SIG-M5 treated with dmso at 0.1 percent for 504 hours (cell line): ENCODE measurements around the gene PNPLA1.

ENCODE experiments used
- DNase-seq: peaks from one replicate; lab custom pipeline; 2025; ENCODE audit not compliant: unreplicated experiment; lab: John Stamatoyannopoulos, UW

Gene PNPLA1, protein sequence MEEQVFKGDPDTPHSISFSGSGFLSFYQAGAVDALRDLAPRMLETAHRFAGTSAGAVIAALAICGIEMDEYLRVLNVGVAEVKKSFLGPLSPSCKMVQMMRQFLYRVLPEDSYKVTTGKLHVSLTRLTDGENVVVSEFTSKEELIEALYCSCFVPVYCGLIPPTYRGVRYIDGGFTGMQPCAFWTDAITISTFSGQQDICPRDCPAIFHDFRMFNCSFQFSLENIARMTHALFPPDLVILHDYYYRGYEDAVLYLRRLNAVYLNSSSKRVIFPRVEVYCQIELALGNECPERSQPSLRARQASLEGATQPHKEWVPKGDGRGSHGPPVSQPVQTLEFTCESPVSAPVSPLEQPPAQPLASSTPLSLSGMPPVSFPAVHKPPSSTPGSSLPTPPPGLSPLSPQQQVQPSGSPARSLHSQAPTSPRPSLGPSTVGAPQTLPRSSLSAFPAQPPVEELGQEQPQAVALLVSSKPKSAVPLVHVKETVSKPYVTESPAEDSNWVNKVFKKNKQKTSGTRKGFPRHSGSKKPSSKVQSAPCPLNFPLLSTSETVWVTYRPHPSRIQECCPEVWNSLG

DNA sequence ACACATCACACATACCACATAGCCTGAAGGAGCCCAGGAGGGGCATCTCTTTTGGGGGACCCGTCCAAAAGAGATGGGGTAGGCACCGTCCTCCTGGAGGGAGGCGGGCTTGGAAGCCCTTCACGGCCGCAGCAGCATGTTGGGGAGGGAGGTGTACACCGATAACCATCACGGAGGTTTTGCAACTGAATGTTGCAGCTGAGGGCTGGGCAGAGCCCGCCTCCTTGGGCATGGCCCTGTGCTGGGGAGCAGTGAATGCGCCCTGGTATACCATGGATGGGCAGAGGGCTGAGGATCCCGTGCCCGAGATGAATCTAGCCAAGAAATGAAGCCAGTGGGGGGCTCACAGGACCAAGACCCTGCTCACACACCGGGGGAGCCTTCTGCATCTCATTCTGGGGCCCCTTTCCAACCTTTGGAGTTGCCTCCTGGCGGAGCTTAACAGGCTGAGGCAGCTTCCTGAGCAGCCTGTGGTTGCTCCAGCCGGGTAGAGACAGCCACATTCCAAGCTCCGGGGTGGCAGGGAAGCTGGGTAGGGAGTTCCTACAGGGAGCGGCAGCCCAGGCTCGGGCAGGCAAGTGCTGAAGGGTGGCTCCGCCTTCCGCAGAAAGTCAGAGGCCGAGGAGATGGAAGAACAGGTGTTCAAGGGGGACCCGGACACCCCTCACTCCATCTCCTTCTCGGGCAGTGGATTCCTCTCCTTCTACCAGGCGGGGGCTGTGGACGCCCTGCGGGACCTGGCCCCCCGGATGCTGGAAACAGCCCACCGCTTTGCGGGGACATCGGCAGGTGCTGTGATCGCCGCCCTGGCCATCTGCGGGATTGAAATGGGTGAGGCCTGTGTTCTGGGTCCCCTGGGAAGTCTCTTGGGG is at the start of gene PNPLA1:
TSS of gene PNPLA1 (plus strand) at position 227 of the 872 bp plus-strand sequence. CDS start at position 627, 400 bp downstream.
- no peak for DNase-seq

DNA sequence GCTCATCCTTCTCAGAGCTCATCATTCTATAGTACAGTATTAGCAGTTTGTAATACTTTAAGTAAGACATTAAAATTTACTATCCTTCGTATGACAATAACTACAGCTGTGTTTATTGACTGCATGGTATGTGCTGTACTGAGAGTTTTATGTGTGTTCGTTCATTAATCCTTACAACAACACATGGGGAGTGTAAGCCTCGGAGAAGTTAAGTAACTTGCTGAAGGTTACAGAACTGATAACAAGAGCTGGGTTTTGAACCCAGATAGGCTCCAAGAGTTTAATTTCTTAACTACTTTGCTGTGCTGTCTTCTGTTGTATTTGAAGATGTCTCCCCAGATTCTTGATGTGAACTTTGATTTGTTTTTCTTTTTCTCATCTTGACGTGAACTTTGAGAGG is 49.6 kb upstream of the PNPLA1 start:
- no peak for DNase-seq

DNA sequence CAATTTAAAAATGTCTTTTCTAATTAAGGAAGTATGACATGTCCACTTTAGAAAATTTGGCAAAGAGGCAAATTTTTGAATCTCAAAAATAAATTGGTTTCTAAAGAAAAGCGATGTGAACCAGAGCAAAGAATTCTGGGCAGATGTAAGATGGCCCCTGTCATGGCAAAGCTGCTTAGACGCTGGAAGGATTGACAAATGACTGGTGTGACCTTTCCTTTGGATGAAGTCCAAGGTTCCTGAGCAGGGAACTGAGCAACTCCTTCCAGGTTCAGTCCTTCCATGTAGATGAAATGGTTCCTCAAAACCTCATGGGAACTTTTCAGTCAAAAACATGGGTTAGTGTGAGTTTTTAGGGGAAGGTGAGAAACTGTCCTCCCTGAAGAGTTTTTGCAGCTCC is 48.2 kb upstream of the PNPLA1 start:
- no peak for DNase-seq

DNA sequence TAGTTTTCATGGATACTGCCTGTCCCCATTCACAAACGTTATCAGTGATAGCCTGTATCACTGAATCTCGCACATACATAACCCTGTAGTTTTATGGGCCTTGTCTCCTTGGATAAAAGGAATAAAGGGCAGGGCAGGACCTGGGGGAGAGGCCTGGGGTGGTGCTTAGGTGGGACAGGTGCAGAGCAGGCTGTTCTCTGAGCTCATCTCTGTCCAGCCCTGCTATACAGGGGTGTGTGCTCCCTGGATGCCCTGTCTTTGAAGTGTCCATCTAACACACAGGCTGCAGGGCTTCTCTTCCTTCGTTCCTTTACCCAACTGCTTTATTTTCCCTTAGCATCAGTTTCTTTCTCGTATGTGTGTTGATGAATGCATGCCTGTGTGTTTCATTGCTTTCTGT is 46.9 kb upstream of the PNPLA1 start:
- DNase-seq, result no peak

DNA sequence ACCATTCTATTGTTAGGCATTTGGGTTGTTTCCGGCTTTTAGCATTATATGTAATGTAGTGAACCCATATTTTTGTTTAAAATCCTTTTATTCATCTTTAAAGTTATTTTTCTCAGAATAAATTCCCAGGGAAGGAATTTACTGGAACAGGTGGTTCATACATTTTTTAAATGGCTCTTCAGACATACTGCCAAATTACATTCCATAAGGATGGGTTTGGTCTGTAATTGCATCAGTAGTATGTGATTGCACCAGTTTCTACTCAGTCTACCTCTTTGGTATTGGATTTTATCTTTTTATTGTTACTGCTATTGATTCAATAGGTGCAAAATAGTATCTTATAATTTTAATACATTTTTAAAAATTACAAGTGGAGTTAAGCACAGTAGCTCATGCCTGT is 46.2 kb upstream of the PNPLA1 start:
- no peak for DNase-seq

DNA sequence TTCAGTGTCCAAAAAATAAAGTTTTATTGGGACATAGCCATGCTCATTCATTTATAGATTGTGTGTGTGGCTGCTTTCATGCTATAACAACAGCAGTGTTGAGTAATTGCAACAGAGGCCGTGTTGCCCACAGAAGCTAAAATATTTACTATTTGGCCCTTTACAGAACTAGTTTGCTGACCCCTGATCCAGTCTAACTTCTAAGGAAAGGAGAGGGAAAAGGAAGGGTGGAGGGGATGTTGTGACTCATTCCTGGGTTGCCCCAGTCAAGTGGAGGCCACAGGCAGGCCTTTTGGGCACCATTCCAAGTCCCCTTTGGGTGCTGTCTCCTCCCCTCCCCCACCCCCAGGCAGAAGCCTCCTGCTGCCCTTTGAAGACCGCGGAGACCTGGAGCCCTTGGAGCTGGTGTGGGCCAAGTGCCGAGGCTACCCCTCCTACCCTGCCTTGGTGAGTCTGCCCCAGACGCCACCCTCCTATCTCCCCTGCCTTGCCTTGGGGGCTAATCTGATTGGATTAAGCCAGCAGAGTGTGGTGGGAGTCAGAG is 44.9 kb upstream of the PNPLA1 start:
- no peak for DNase-seq

DNA sequence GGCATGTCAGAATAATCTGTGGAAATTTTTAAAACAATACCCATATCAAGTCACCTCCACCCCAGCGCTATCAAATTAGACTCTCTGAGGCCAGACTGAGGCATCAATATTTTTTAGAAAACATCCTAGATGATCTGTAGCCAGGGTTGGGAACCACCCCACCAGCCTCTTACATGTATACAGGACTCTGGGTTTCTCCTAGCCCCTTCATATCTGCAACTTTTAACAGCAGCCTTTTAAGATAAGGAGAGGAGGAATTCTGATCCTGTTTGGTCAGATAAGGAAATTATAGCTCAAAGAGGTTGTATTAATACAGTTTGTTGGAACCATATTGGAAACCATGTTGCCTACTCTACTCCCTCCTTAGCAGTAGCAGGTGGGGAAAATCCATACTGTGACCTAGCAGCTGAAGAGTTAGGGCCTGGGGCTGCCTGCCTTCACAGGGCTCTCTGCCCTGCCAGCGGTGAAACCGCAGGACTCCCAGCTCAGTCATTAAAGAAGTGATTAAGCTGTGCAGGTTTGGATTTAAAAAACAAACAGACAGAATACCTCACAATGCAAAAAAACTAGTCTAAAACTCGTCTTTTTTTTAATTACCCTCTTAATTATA is 43.3 kb upstream of the PNPLA1 start:
- DNase-seq, result no peak

DNA sequence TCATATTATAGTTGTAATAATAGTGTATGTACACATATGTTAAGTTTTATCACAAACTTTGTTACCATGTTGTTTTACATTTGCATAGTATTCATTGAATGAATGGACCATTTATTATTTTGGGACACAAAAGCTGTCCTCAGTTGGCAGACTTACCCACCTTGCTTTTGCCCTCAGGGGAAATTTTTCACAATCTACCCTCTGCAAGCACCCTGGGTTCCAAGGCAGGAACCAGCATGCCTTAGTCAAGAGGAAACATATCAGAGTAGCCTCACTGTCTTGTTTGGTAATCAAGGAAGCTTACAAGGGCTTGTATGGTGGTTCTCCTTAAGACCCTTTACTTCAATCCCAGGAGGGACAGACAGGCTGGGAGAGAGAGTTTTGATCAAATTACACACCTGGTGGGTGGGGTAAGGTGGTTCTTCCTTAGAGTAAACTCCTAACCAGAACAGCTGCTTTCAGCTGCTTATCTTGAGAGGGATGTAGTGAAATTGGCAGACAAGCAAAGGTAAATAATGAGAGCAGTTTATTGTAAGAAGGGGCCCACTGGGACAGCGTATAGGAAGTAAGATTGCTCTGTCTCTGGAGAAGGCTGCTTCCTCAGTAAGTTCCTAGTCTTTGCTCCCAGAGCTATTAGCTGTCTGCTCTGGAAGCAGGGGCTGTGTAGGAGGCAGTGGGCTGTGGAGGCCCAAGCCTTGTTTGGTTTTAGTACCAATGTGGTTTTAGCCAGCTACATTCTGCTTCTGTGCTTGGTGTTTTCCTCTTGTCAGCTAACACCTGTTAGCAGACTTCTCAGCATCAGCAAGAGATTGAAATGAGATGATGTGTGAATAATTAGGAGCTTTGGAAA is 42.3 kb upstream of the PNPLA1 start:
- no peak for DNase-seq

DNA sequence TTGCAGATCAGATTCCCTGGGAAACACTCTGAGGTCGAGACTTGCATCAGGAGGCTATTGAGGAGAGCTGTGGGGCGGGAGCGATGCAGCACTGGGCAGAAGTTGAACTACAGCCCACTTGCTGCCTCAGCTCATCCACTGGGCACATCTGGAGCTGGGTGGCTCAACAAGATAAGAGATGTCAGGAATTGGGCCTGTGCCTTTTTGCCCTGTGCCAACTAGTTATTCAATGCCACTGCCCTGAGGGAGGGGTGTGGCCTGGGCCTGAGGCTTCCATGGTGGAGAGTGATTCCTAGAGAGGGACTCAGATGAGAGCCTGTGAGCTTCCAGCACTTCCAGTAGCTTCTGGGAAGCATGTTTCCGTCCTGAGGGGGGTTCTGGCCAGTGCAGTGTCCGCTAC is 40.6 kb upstream of the PNPLA1 start:
- DNase-seq, result no peak

DNA sequence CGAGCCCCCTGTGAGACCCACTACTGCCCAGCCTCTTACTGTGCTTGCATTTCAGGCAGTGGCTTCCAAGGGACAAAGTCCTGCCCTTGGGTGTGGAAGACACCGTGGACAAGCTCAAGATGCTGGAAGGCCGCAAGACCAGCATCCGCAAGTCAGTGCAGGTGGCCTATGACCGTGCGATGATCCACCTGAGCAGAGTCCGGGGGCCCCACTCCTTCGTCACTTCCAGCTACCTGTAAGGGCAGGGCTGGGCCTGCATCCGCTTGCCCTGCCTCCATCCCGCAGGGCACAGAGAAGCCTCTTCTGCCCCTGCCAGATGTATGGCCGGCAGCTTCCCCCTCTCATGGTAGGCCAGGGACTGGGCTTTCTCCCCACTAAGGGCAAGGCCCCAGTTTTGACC is 39.5 kb upstream of the PNPLA1 start:
- no peak for DNase-seq

DNA sequence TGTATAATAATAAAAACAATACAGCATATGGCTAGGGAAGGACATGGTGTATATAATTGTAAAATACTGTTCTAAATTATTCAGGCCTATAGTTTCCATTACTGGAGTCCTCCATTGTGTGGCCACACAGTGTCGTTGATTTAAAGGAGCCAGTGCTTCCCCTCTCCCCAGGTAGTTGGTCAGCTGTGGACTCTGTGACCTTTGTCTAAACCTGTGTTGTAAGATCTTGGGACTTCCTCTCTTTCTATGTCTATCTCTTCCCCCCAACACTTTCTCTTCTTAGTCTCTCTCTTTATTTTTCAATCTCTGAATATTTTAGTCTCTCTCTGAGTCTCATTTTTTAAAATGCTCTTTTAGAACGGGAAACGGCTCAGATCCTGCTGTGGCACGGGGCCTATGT is 37.7 kb upstream of the PNPLA1 start:
- no peak for DNase-seq

DNA sequence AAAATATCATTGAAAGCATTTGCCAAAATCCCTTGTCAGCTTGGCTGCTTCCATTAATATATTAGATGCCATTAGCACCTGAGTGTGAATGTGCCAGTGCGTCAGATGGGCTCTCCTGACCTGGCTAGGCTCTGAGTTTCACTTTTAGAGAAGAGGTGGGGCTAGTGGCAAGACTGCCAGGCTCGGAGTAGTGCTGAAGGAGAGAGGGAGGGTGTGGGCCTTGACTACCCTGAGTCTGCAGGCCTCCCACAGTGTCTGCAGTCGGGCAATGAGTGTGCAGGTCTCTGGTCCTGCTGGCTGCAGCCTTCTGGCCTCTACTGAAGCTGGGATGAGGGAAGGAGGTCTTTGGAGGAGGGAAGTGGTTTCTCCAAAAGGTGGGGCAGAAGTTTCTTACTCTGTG is 34.6 kb upstream of the PNPLA1 start:
- DNase-seq, result no peak

DNA sequence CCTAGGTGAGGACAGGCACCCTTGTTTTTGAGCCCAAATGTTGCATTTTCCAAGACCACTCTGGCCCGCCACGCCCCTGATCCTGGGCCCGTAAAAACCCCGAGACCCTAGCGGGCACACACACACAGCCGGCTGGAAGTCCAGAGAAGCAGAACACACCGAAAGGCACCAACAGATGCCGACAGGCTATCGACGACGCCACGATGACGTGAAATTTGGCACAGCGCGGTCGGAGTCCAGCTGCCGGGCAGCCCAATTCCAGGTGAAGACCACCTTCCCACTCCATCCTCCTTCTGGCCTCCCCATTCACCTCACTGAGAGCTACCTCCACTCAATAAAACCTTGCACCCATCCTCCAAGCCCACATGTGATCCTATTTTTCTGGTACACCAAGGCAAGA is 34.0 kb upstream of the PNPLA1 start:
- no peak for DNase-seq

DNA sequence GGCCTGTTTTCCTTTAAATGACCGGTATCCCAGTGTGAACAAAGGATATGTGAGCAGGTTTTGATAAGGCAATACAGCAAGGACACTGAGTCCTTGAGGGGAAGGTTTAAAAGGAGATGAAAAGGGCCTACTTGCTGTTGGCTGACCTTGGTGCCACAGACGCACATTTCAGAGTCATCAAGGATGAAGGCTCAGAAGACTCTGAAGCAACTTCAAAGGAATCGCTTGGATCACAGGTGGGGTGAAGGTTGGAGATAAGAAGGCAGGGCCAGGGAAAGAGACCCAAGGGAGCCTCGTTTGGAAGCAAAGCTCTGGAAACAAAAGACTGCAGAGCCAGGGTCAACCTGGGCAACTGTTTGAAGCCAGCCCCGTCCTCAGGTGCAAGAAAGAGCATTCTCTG is 30.1 kb upstream of the PNPLA1 start:
- no peak for DNase-seq

DNA sequence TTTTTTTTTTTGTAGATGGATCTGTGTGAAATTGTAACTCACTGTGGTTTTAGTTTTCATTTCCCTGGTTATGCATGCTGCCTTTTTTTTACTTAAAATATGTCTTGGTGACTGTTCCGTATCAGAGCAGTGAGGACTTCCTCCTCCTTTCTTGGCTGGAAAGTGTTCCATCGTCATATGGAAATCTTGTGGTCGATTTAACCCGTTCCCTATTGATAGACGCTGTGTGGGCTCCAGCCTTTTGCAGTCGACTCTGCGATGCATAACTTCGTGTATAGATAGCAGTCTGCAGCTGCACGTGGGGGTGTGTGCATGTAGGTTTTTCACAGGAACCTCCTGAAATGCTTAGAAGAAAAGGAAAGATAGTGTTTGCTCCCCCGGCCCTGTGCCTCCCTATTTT is 28.1 kb upstream of the PNPLA1 start:
- DNase-seq, result peak; percentile 73

DNA sequence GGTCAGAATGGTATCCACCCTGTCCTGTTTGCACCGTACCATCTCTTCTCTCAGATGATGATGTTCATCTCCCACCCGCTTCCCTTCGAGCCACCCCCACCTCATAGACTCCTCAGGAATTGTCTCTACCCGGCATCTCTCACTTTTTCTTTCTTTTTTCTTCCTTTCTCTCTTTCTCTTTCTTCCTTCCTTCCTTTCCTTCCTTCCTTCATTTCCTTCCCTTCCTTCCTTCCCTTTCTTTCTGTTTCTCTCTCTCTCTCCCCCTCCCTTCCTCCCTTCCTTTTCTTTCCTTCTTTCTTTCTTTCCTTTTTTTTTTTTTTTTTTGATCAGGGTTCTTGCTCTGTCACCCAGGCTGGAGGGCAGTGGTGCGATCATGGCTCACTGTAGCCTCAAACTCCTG is 27.7 kb upstream of the PNPLA1 start:
- DNase-seq, result no peak

DNA sequence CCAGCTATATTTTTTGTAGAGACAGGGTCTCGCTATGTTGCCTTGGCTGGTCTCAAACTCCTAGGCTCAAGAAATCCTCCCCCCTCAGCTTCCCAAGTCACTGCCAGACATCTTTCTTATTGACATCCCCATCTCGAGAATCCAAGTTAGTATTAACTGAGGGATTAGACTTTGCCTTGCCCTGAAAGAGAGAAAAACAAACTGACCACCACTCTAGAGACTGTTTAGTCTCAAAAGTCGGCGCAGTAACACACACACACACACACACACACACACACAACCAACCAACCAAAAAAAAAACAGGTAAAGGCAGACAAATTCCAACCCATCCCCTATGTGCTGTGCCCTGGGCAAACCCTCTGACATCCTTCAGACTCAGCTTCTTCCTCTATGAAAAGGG is 27.2 kb upstream of the PNPLA1 start:
- DNase-seq, result no peak

DNA sequence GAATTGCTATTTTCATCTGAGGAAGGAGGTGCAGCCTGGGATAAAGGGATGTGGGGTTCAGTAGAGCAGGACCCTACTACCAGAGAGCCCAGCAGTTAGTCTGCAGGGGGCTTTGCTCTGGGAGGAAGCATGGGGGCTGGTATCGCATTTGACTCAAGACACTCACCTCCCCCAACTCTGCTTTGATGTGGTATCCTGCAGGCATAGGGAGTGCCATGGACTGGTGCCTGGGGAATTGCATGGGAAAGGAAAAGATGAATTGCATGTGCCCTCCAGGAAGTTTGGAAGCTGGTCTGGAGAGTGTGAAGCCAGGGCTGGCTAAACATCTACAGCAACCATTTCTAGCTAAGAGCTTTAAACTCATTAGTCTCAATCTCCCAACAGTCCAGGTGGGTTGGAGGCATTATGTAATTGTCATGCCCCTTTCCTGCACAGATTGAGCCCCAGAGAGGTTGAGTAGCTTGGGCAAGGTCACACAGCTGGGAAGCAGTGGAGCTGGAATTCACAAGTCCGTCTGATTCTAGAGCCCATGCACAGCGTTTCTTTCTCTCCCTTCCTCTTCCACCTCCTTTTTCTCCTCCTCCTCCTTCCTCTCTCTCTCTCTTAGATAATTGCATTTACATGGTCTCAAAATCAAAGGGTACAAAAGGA is 26.2 kb upstream of the PNPLA1 start:
- no peak for DNase-seq

DNA sequence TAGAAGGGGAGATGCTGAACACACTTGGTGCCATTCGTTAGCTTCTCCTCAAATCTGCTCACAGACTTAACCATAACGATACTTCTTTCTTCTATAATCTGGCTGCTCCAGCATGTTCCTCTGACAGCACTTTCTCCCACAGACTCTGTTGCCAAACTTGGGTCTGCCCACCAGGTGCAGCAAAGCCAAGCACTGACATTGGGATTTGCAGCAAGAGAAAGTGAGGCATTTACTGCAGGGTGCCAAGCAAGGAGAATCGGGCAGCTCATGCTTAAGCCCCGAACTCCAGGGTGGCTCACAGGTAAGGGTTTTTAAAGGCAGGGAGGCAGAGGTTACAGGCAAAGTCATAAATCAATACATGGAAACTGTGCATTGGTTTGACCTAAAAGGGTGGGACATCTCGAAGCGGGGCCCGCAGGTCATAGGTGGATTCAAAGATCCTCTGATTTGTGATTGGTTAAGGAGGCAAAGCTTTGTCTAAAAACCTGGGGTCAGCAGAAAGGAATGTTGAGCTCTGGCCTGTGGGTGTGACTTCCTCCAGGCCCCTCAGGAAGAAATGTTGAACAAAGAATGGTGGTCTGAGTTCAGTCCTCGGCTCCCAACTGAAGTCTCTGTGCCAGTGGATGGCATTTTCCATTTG is 25.1 kb upstream of the PNPLA1 start:
- DNase-seq, result no peak
